Motor neuron (in vitro differentiated cells): ENCODE data around the gene FGD2. TPM values are rescaled to one million over a fixed set of nuclear protein-coding genes. Genes with fewer than 3 reads are reported as not detected.

Source experiments
- ATAC-seq, 8 experiments: fragments of 200-7000 bp; cut with Tn5 transposase; replicated peaks in 6 of 8; 2 replicates each; pipeline ENCODE4 v1.8.0; 2021; ENCODE audit warnings: mild to moderate bottlenecking in 8 of 8, moderate library complexity in 8 of 8
- H3K27ac ChIP-seq, 2 donors: fragments of 250-450 bp; sonication (Bioruptor Pico); 2 replicates each; pipeline ENCODE4 v1.9.0; 2021; ENCODE audit warnings: antibody characterized with exemption in 2 of 2, mild to moderate bottlenecking in 2 of 2, moderate library complexity in 1 of 2
- H3K4me1 ChIP-seq, 2 donors: fragments of 250-450 bp; sonication (Bioruptor Pico); replicated peaks in 1 of 2; 2 replicates each; pipeline ENCODE4 v1.6.1; 2021; ENCODE audit warnings: antibody characterized with exemption in 2 of 2, mild to moderate bottlenecking in 2 of 2, moderate library complexity in 1 of 2
- H3K4me3 ChIP-seq, 5 donors: fragments of 250-450 bp; sonication (Bioruptor Pico); 2 replicates each; pipeline ENCODE4 v1.9.0; 2021; ENCODE audit warnings: antibody characterized with exemption in 5 of 5, mild to moderate bottlenecking in 5 of 5, moderate library complexity in 4 of 5
- WGBS, 10 experiments: fragments of 450-650 bp; shearing (Covaris generic); methylation state at CpG; one replicate each; pipeline ENCODE4 v1.0.0; 2022; 5-methylcytosine and 5-hydroxymethylcytosine counted together
- in situ Hi-C, 9 experiments: fragments of 400-800 bp; cut with MboI; loops; one replicate each; pipeline ENCODE4 v1.15.0; 2021; ENCODE audit warnings: low sequenced_read_pairs in 9 of 9, low pct_unique_long_range_greater_than_20kb in 2 of 9; ENCODE audit not compliant: unreplicated experiment in 9 of 9
- total RNA-seq, 8 experiments: library from RNA; unstranded; fragments of 300-600 nt; gene quantifications; 2 replicates each; pipeline versions ENCODE4 v1.2.3 to v1.2.4, GENCODE V29; 2022

The FGD2 gene, protein sequence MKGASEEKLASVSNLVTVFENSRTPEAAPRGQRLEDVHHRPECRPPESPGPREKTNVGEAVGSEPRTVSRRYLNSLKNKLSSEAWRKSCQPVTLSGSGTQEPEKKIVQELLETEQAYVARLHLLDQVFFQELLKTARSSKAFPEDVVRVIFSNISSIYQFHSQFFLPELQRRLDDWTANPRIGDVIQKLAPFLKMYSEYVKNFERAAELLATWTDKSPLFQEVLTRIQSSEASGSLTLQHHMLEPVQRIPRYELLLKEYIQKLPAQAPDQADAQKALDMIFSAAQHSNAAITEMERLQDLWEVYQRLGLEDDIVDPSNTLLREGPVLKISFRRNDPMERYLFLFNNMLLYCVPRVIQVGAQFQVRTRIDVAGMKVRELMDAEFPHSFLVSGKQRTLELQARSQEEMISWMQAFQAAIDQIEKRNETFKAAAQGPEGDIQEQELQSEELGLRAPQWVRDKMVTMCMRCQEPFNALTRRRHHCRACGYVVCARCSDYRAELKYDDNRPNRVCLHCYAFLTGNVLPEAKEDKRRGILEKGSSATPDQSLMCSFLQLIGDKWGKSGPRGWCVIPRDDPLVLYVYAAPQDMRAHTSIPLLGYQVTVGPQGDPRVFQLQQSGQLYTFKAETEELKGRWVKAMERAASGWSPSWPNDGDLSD
- total RNA-seq = 1 to 10 TPM in 2 of 8 experiments, under 1 TPM in 4, not detected in 2; 0.14 to 1.8 (median 0.53) TPM

- H3K4me1 ChIP-seq = no peaks in the 10 kb centered on the region
- no peak for ATAC-seq
- 79 to 92% (median 90%) methylated on average over 4 to 7 of the region's 14 CpGs; no CpG with 5 or more reads in 5 of the 10 experiments for WGBS, 10 experiments
- H3K4me3 ChIP-seq = no peak within 1 kb of the TSS
- H3K27ac ChIP-seq = no peak within 1 kb of the TSS
- in situ Hi-C loops = loop anchor here in 4 of 9 experiments (25.0 kb wide), 2 partner anchors 118 to 243 kb away; partner anchors contain the start of gene C6orf89 (in 3 of the 4)
Observed at GRCh38 chr6:37005061-37005810, at the start of gene FGD2. Gene FGD2 (plus strand): TSS chr6:37005655. CDS start chr6:37005818, 163 bp downstream.

DNA sequence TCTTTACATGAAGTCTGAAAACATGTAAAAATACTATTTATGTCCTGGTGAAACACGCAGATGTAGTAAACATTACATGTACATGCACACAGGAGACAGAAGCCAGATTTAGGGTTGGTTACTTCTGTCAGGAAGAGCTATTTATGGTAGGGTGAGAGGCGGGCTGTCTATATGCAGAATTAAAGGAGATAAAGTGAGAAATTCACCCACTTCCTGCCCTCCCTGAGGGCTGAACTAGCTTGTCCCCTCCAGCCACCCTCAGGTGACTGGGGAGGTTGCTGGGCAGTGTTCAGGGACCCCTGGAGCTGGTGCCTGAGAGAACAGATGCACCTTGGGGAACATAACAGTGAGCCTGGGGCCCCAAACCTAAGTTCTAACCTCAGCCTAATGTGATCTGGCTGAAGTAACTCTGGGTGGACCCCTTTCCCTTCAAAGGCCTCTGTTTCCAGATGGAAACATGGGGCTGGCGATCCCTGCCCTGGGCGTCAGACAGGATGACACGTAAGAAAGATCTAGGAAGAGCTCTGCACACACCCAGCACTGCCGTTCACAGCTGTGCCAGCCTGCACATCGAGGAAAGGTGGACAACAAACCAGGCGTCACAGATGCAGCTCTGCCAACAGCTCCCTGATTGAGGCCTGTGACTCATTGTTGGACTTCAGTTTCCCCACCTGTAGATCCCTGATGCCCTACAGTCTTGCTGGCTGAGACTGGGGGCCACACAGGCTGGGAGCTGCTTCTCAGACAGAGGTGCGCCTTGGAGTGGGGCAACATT, 49.6 kb upstream of the FGD2 start:
- H3K4me3 ChIP-seq = no peak overlapping the region
- ATAC-seq = peak in 3 of 8 experiments; percentile 76 to 82 (median 82)
- no peaks in the 10 kb centered on the region for H3K4me1 ChIP-seq
- in situ Hi-C loops = no loop called here
- WGBS, 10 experiments = 0 to 96% (median 45%) methylated on average over 1 to 4 of the region's 9 CpGs; no CpG with 5 or more reads in 2 of the 10 experiments
- H3K27ac ChIP-seq = no peak overlapping the region

GRCh38 chr6:36956446-36956820, 49.0 kb upstream of the FGD2 start:
- Histone ChIP-seq H3K4me1 (no peaks in the 10 kb centered on the region), H3K4me3 (no peak overlapping the region), H3K27ac (no peak overlapping the region)
- in situ Hi-C loops = no loop called here
- no peak for ATAC-seq

GRCh38 chr6:36957773-36958271, 47.6 kb upstream of the FGD2 start:
- Histone ChIP-seq H3K27ac (no peak overlapping the region), H3K4me1 (peaks cover 0 to 2% of the 10 kb centered on the region in 2 donors), H3K4me3 (no peak overlapping the region)
- WGBS, 10 experiments = 0 to 90% (median 82%) methylated on average over 1 to 4 of the region's 9 CpGs; no CpG with 5 or more reads in 6 of the 10 experiments
- no peak for ATAC-seq
- in situ Hi-C loops = no loop called here

- Histone ChIP-seq H3K4me3 (no peak overlapping the region), H3K27ac (no peak overlapping the region), H3K4me1 (peaks cover 4 to 8% of the 10 kb centered on the region in 2 donors)
- no peak for ATAC-seq
- in situ Hi-C loops = no loop called here
- 87 to 100% (median 100%) methylated on average over 1 to 3 of the region's 44 CpGs; no CpG with 5 or more reads in 5 of the 10 experiments for WGBS, 10 experiments
Observed at GRCh38 chr6:36958775-36959554, 46.5 kb upstream of the FGD2 start.

- no peak for ATAC-seq
- 0 to 97% (median 78%) methylated on average over 1 to 14 of the region's 17 CpGs for WGBS, 10 experiments
- in situ Hi-C loops = no loop called here
- no peak overlapping the region for H3K27ac ChIP-seq
- no peak overlapping the region for H3K4me3 ChIP-seq
- H3K4me1 ChIP-seq = peaks cover 4 to 8% of the 10 kb centered on the region in 2 donors
Observed at GRCh38 chr6:36959555-36960250, 45.8 kb upstream of the FGD2 start.

GRCh38 chr6:36961441-36962435, 43.7 kb upstream of the FGD2 start:
- ATAC-seq = no peak
- in situ Hi-C loops = no loop called here
- WGBS, 10 experiments = 20 to 85% (median 80%) methylated on average over 1 to 20 of the region's 40 CpGs; no CpG with 5 or more reads in 3 of the 10 experiments
- Histone ChIP-seq H3K27ac (no peak overlapping the region), H3K4me3 (no peak overlapping the region), H3K4me1 (peaks cover 4 to 8% of the 10 kb centered on the region in 2 donors)

- in situ Hi-C loops = no loop called here
- peak in 6 of 8 experiments; percentile 34 to 82 (median 62) for ATAC-seq
- WGBS, 10 experiments = 35 to 77% (median 61%) methylated on average over 2 to 9 of the region's 12 CpGs; no CpG with 5 or more reads in 5 of the 10 experiments
- Histone ChIP-seq H3K27ac (no peak overlapping the region), H3K4me1 (peaks cover 4 to 8% of the 10 kb centered on the region in 2 donors), H3K4me3 (no peak overlapping the region)
Observed at GRCh38 chr6:36962874-36963273, 42.6 kb upstream of the FGD2 start.

GRCh38 chr6:36963451-36964290, 41.8 kb upstream of the FGD2 start:
- in situ Hi-C loops = no loop called here
- Histone ChIP-seq H3K27ac (no peak overlapping the region), H3K4me1 (peaks cover 4 to 8% of the 10 kb centered on the region in 2 donors), H3K4me3 (no peak overlapping the region)
- 40 to 96% (median 75%) methylated on average over 2 to 7 of the region's 11 CpGs; no CpG with 5 or more reads in 5 of the 10 experiments for WGBS, 10 experiments
- peak; percentile 10 to 64 (median 22) for ATAC-seq

GRCh38 chr6:36964349-36964748, 41.1 kb upstream of the FGD2 start:
- peaks cover 4 to 8% of the 10 kb centered on the region in 2 donors for H3K4me1 ChIP-seq
- no CpG with 5 or more reads among the region's 6 CpGs for whole genome bisulfite sequencing, 10 experiments
- ATAC-seq = peak in 3 of 8 experiments; percentile 5 to 14 (median 10)
- in situ Hi-C loops = no loop called here
- no peak overlapping the region for H3K27ac ChIP-seq
- no peak overlapping the region for H3K4me3 ChIP-seq
